NCI-H146 (cell line): ENCODE data around the gene CNOT3.
"Not testable (repeated sequence)": the region's sequence is repeated elsewhere in the genome, so short reads cannot be mapped to it uniquely, and the experiment has no call there.

Source experiments
- DNase-seq: peaks from one replicate; lab custom pipeline; 2025; lab: John Stamatoyannopoulos, UW

CNOT3 gene

GRCh38 chr19:54169149-54169740 is 31.7 kb downstream of the CNOT3 start:
- no peak for DNase-seq

DNA sequence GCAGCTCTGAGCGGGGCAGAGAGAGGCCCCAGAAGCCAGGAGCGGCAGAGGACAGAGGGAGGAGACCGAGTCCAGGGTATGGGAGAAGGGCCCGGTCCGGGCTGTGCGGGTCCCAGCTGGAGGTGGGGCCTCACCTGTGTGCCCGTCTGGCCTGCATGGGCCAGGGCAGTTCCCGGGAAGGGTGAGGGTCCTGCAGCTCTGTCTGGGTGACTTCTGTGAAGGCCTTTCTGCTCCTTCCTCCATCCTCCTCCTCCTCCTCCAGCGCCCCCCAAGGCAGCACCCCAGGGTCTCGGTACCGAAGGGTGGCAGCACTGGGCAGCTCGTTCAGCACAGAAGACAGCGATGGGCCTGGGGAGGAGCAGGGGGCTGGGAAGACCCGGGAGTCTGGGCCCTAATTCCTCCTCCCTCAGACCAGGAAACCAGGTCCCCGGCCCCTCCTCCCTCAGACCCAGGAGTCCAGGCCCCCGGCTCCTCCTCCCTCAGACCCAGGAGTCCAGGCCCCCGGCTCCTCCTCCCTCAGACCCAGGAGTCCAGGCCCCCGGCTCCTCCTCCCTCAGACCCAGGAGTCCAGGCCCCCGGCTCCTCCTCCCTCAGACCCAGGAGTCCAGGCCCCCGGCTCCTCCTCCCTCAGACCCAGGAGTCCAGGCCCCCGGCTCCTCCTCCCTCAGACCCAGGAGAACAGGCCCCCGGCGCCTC is 34.3 kb downstream of the CNOT3 start:
- DNase-seq, result not testable (repeated sequence)

- DNase-seq, result peak; percentile 94
Measured at GRCh38 chr19:54172471-54173358, 35.2 kb downstream of the CNOT3 start, which contains the start of gene TMC4. Gene TMC4 (minus strand): TSS chr19:54173160. CDS start chr19:54173117, 43 bp downstream.

GRCh38 chr19:54173359-54173699 is 35.8 kb downstream of the CNOT3 start:
- no peak for DNase-seq

DNA sequence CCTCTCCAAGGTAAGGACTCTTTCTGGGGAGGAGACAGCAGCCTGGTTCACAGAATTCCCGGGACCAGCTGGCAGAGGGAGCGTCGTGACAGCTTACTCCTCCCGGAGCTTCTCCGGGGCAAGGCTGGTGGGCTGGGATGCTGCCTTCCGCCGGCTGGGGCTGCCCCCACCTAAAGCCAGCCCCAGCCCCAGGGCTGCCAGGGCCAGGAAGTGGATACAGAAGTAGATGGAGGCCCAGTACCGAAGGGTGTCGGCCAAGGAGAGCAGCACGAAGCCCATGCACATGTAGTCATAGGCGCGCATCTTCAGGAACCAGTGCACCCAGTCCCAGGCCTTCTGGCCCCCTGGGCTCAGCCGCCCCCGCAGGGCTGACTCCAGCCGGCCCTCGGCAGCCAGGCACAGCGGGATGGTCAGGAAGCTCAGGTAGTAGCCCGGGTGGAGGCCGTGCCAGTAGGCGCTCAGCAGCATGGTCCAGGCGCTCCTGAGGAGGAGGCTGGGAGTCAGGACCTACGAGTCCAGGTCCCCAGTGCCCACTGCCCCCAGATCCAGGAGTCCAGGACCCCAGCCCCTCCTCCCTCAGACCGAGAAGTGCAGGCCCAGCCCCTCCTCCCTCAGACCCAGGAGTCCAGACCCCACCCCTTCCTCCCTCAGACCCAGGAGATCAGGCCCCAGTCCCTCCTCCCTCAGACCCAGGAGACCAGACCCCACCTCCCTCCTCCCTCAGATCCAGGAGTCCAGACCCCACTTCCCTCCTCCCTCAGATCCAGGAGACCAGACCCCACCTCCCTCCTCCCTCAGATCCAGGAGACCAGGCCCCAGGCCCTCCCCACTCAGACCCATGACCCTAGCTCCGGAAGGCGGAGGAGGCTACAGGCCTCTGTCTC is 36.6 kb downstream of the CNOT3 start:
- no peak for DNase-seq

DNA sequence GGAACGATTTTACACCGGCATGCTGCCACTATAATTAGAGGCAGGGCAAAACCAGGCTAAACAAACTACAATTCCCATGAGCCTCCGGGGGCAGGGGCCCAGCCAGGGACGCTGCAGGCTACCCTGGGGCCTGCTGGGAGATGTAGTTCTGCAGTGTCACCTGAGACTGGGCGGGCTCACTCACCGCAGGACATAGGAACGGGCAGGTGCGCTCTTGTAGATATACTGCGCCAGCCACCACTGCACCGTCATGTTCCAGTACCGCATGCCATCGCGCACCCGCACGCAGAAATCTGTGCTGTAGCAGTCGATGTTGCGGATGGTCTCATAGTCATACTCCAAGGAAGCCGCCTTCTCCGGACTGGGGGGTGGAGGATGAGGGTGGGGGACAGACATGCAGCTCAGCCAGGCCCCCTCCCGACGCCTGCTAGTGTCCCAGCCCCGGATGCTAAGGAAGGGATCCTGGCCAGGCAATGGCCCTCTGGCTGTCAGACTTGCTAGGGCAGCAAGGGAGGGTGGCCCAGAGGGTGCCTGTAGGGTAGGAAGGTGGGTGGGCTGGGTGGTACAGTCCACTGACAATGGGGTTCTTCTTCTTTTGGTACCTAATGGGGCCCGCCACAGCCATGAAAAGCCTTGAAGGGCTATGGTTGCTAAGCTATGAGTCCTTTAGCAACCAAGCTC is 41.2 kb downstream of the CNOT3 start:
- peak; percentile 19 for DNase-seq

- DNase-seq, result no peak
Measured at GRCh38 chr19:54179262-54179852, 41.8 kb downstream of the CNOT3 start.

- DNase-seq, result peak; percentile 82
Measured at GRCh38 chr19:54179921-54180461, 42.4 kb downstream of the CNOT3 start.

DNA sequence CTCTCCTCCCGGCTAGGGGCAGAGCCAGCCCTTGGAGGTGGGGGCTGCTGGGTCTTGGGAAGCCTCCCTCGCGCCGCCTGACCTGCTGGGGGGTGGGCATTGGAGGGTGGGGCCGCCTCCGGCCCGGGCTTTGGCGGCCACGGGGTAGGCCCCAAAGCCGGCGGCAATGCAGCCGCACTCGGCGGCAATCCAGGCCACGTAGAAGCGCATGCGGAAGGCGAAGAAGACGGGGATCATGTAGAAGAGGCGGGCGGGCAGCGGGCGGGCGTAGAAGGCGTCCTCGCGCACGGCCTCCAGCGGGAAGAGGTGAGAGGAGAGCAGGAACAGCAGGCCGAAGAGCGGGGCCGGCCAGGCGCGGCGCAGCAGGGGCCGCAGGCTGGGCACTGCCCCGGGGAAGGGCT is 43.1 kb downstream of the CNOT3 start:
- DNase-seq, result no peak

DNA sequence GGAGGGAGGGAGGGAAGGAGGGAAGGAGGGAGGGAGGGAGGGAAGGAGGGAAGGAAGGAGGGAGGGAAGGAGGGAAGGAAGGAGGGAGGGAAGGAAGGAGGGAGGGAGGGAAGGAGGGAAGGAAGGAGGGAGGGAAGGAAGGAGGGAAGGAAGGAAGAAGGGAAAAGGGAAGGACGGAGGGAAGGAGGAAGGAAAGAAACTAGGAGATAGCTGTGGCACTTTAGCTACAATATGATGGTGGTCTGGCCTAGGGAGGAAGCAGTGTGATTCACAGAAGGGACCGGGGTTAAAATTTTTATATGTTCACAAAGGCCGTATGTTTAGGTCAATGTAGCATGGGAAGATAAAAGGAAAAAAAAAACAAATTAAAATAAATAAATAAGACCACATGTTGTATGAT is 44.3 kb downstream of the CNOT3 start:
- not testable (repeated sequence) for DNase-seq

GRCh38 chr19:54183431-54183830 is 45.9 kb downstream of the CNOT3 start:
- DNase-seq, result no peak

DNA sequence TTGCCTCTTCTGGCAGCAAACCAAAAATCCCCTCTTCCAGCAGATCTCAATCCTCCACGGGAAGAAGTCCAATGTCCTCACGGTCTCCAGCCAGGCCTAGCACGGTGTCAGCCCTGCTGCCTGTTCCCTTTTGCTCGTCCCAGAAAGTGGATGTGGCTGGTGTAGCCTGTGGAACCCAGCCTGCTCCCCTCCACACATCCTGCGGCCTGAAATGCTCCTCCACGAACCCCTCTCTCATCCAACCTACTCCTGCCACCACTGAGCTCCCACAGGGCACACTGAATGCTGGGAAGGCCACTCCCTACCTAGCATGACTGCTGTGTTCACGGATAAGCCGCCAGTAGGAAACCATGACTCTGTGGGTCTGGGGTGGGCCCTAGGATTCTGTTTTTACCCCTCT is 48.8 kb downstream of the CNOT3 start:
- no peak for DNase-seq

GRCh38 chr19:54186934-54187381 is 49.4 kb downstream of the CNOT3 start:
- no peak for DNase-seq

- DNase-seq, result peak; percentile 19
Measured at GRCh38 chr19:54188215-54188871, 50.8 kb downstream of the CNOT3 start.

GRCh38 chr19:54189145-54189734 is 51.7 kb downstream of the CNOT3 start, which contains the start of gene MBOAT7:
Gene MBOAT7 (minus strand): TSS chr19:54189580. CDS start chr19:54188508, 1,072 bp downstream.
- DNase-seq, result no peak

- DNase-seq, result peak; percentile 100
Measured at GRCh38 chr19:54189735-54190502, 52.4 kb downstream of the CNOT3 start.

- peak; percentile 100 for DNase-seq
Measured at GRCh38 chr19:54190503-54191010, 53.0 kb downstream of the CNOT3 start.
